Activated CD4-positive, alpha-beta memory T cell treated with anti-CD3 and anti-CD28 coated beads, Interleukin-2, amount 10 ng/mL, durations not matched to agents 7 days and 5 days (primary cell): ENCODE results near the gene NDST1. TPM values are rescaled to one million over a fixed set of nuclear protein-coding genes. Genes with fewer than 3 reads are reported as not detected.

Experiments used
- CTCF ChIA-PET: fragments of 350-600 bp; sonication (Branson Sonifier 250); formaldehyde crosslinking; loops from one replicate; lab custom pipeline; 2021; ENCODE audit warnings: antibody characterized with exemption, inconsistent platforms; lab: Charles Lee
- POLR2A ChIA-PET: fragments of 350-600 bp; sonication (Branson Sonifier 250); formaldehyde crosslinking; loops from one replicate; lab custom pipeline; 2021; ENCODE audit warnings: antibody characterized with exemption; lab: Charles Lee
- DNase-seq: peaks from one replicate; pipeline ENCODE4 v3.0.0-alpha.2; 2020
- H3K27ac Mint-ChIP-seq: one replicate; pipeline ENCODE4 v1.8.0; 2021; ENCODE audit warnings: mild to moderate bottlenecking, mixed read lengths
- H3K27me3 Mint-ChIP-seq: one replicate; pipeline ENCODE4 v1.8.0; 2021; ENCODE audit warnings: mixed read lengths
- H3K36me3 Mint-ChIP-seq: one replicate; pipeline ENCODE4 v1.8.0; 2021; ENCODE audit warnings: low read depth, mixed read lengths
- H3K4me1 Mint-ChIP-seq: one replicate; pipeline ENCODE4 v1.8.0; 2021; ENCODE audit warnings: mixed read lengths
- H3K4me3 Mint-ChIP-seq: one replicate; pipeline ENCODE4 v1.8.0; 2021; ENCODE audit warnings: mild to moderate bottlenecking, mixed read lengths
- H3K9me3 Mint-ChIP-seq: one replicate; pipeline ENCODE4 v1.8.0; 2021; ENCODE audit warnings: mixed read lengths
- total RNA-seq, 2 experiments: library from RNA; stranded (reverse); gene quantifications; one replicate each; pipeline ENCODE4 v1.2.3, GENCODE V29; 2021

The NDST1 gene
- total RNA-seq, 2 experiments from 2014 or later: 0.13 to 0.18 TPM

DNA sequence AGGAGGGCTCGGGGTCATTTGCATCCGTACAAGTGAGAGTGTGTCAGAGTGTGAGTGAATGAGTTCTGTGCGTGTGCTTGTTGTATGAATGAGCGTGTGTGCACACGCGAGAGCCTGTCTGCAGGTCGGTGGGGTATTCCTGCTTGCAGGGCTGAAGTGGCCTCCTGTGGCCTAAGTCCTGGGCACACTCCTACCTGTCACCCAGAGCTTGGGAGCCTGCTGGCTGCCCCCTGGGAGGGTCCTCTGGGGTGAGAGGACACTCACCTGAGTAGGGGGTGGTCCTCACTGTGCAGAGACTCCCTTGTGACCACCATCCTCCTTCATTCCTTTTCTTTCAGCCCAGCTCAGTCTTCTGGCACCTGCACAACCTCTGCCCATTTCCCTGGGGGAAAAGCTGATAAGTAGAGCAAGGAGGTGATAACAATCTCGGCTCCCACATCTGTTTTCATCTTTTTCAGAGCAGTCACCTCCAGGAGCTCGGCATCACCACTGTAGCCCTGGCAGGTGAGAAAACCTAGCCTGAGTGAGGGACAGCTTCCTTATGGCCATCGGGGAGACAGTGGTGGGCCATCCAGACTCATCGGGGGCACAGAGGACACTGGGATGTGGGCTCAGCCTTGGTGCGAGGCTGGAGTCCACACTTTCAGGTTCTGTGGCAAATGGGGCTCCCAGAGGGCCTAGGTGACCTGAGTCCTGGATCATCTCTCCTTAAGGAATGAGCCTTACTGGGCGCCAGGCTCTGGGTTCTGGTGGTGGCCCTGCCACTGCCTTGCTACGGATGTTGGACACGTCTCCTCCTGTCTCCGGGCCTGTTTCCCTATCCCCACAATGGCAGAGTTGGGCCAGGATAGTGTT, 93.8 kb downstream of the NDST1 start:
- Mint-ChIP-seq H3K36me3 (no peaks in the 10 kb centered on the region), H3K27ac (no peak overlapping the region), H3K27me3 (no peaks in the 10 kb centered on the region), H3K9me3 (no peaks in the 10 kb centered on the region), H3K4me1 (no peaks in the 10 kb centered on the region), H3K4me3 (no peak overlapping the region)
- ChIA-PET CTCF (no interaction called here), POLR2A (no interaction called here)
- DNase-seq: no peak

DNA sequence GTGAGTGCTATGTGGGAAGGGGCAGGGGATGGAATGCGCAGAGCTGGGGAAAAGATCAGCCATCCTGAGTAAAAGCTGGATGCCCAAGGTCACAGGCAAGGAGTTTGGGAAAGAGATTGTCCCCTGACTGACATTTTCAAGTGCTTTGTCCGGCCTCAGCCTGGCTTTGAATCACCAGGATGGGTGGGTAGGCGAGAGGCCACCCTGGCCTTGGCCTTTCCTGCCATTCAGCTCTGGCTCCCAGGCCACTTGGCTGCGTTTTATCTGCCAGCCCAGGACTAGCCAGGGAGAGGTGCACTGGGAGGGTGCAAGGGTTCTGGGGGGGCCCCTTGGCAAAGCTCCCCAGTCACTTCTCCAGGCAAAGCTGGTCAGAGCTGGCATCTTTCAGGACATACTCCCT, 95.1 kb downstream of the NDST1 start:
- ChIA-PET CTCF (no interaction called here), POLR2A (no interaction called here)
- no peak overlapping the region for H3K4me3 Mint-ChIP-seq
- H3K36me3 Mint-ChIP-seq: no peaks in the 10 kb centered on the region
- H3K27ac Mint-ChIP-seq: no peak overlapping the region
- no peaks in the 10 kb centered on the region for H3K27me3 Mint-ChIP-seq
- H3K4me1 Mint-ChIP-seq: no peaks in the 10 kb centered on the region
- no peaks in the 10 kb centered on the region for H3K9me3 Mint-ChIP-seq
- DNase-seq: no peak

GRCh38 chr5:150603491-150603890, 95.6 kb downstream of the NDST1 start:
- Mint-ChIP-seq H3K4me3 (no peak overlapping the region), H3K4me1 (no peaks in the 10 kb centered on the region), H3K27ac (no peak overlapping the region), H3K9me3 (no peaks in the 10 kb centered on the region), H3K36me3 (no peaks in the 10 kb centered on the region), H3K27me3 (no peaks in the 10 kb centered on the region)
- no peak for DNase-seq
- POLR2A ChIA-PET: no interaction called here
- CTCF ChIA-PET: no interaction called here

GRCh38 chr5:150604010-150604409, 96.1 kb downstream of the NDST1 start:
- DNase-seq: no peak
- Mint-ChIP-seq H3K36me3 (no peaks in the 10 kb centered on the region), H3K27me3 (no peaks in the 10 kb centered on the region), H3K9me3 (no peaks in the 10 kb centered on the region), H3K27ac (no peak overlapping the region), H3K4me1 (no peaks in the 10 kb centered on the region), H3K4me3 (no peak overlapping the region)
- POLR2A ChIA-PET: no interaction called here
- CTCF ChIA-PET: no interaction called here

GRCh38 chr5:150604894-150605440, 97.0 kb downstream of the NDST1 start:
- Mint-ChIP-seq H3K36me3 (no peaks in the 10 kb centered on the region), H3K4me1 (no peaks in the 10 kb centered on the region), H3K4me3 (no peak overlapping the region), H3K27ac (no peak overlapping the region), H3K27me3 (no peaks in the 10 kb centered on the region), H3K9me3 (no peaks in the 10 kb centered on the region)
- DNase-seq: no peak
- POLR2A ChIA-PET: no interaction called here
- CTCF ChIA-PET: no interaction called here

DNA sequence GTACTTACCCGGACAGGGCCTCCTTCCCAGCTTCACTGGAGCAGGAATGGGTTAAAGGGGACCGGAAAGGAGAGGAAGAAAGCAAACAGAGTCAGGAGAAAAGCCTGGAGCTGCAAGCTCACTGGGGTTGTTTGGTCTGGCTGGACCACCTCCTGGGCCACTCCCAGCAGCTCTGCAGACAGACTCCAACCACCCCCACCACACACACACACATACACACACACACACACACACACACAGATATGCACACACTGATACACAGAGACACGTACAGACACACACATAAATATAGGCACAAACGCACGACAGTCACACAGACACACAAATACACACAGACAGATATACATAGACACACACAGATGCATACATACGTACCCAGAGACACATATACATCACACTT, 97.6 kb downstream of the NDST1 start:
- DNase-seq: no peak
- H3K9me3 Mint-ChIP-seq: no peaks in the 10 kb centered on the region
- no peaks in the 10 kb centered on the region for H3K36me3 Mint-ChIP-seq
- POLR2A ChIA-PET: no interaction called here
- H3K4me1 Mint-ChIP-seq: no peaks in the 10 kb centered on the region
- no peak overlapping the region for H3K4me3 Mint-ChIP-seq
- no peaks in the 10 kb centered on the region for H3K27me3 Mint-ChIP-seq
- H3K27ac Mint-ChIP-seq: no peak overlapping the region
- CTCF ChIA-PET: no interaction called here

- no peak for DNase-seq
- no peaks in the 10 kb centered on the region for H3K27me3 Mint-ChIP-seq
- POLR2A ChIA-PET: no interaction called here
- CTCF ChIA-PET: no interaction called here
- no peak overlapping the region for H3K27ac Mint-ChIP-seq
- H3K36me3 Mint-ChIP-seq: no peaks in the 10 kb centered on the region
- H3K9me3 Mint-ChIP-seq: no peaks in the 10 kb centered on the region
- no peaks in the 10 kb centered on the region for H3K4me1 Mint-ChIP-seq
- no peak overlapping the region for H3K4me3 Mint-ChIP-seq
Observed at GRCh38 chr5:150606476-150606875, 98.5 kb downstream of the NDST1 start.

GRCh38 chr5:150607105-150607504, 99.2 kb downstream of the NDST1 start:
- Mint-ChIP-seq H3K27ac (no peak overlapping the region), H3K4me3 (no peak overlapping the region), H3K27me3 (no peaks in the 10 kb centered on the region), H3K4me1 (no peaks in the 10 kb centered on the region), H3K9me3 (no peaks in the 10 kb centered on the region), H3K36me3 (no peaks in the 10 kb centered on the region)
- no peak for DNase-seq
- CTCF ChIA-PET: no interaction called here
- POLR2A ChIA-PET: no interaction called here

Other genes with a start within 250 kb of the NDST1 start
- gene CAMK2A, start 218.4 kb upstream of the NDST1 start, total RNA-seq: not detected
- gene ARSI, start 205.2 kb upstream of the NDST1 start, total RNA-seq: not detected
- 10 to 100 TPM; 52.8 to 53.0 TPM for gene TCOF1, start 150.4 kb upstream of the NDST1 start, total RNA-seq
- gene CD74, start 95.2 kb upstream of the NDST1 start, total RNA-seq: 1,000 to 10,000 TPM; 1,158 to 1,180 TPM
- 1,000 to 10,000 TPM; 2,316 to 2,367 TPM for gene RPS14, start 58.4 kb upstream of the NDST1 start, total RNA-seq
- under 1 TPM; 0.08 to 0.10 TPM for gene SYNPO, start 132.5 kb downstream of the NDST1 start, total RNA-seq
- gene MYOZ3, start 153.1 kb downstream of the NDST1 start, total RNA-seq: under 1 TPM in 1 of 2 experiments, not detected in 1; 0.13 TPM
- 10 to 100 TPM; 66.8 to 70.7 TPM for gene RBM22, start 192.9 kb downstream of the NDST1 start, total RNA-seq